ENCODE measurements around the gene RFC2. TPM values are rescaled to one million over a fixed set of nuclear protein-coding genes. Genes with fewer than 3 reads are reported as not detected.
"Not testable (repeated sequence)": the region's sequence is repeated elsewhere in the genome, so short reads cannot be mapped to it uniquely, and the experiment has no call there.

The RFC2 gene
- polyA plus RNA-seq, 2 of the 4 experiments (the other 2 are of a cell fraction), result 44.6 to 71.2 TPM

GRCh38 chr7:74252893-74253292 is 1.3 kb downstream of the RFC2 start (continued):
- TF ChIP-seq REST (IDR thresholded peaks at IDR 0.05), result no peak
- TF ChIP-seq FOSL2 (IDR thresholded peaks at IDR 0.05), result no peak
- no peak for TF ChIP-seq FOSL2 (CRISPR knock-in tag; IDR thresholded peaks at IDR 0.05)

- H3K4me3 ChIP-seq; DNase-seq (ENCODE audit: low read depth in 1 of 2, low spot score in 1 of 2); FAIRE-seq; ATAC-seq; H3K4me2 ChIP-seq; H3K9me3 ChIP-seq; POLR2A ChIA-PET; H3K27ac ChIP-seq; H3K4me1 ChIP-seq: not testable (repeated sequence)
- CTCF ChIA-PET, result interaction anchor here (0.6 to 3.8 kb wide), 6 partner anchors 30 to 248 kb away, joined by 3 to 18 read pairs (median 4); no protein-coding TSS in a partner anchor
- WGBS (ENCODE audit: missing lambda C conversion rate), result 96% methylated on average over 8 of the region's 10 CpGs
Observed at GRCh38 chr7:74249058-74249457, 5.1 kb downstream of the RFC2 start.

- TF ChIP-seq NPAS2 (CRISPR knock-in tag; IDR thresholded peaks at IDR 0.05; ENCODE audit: borderline replicate concordance), result no peak
- TF ChIP-seq RNF2 (IDR thresholded peaks at IDR 0.05; ENCODE audit: borderline replicate concordance, low read depth), result no peak
- TF ChIP-seq RFX5 (IDR thresholded peaks at IDR 0.05), result no peak
- TF ChIP-seq, protein P1, sequence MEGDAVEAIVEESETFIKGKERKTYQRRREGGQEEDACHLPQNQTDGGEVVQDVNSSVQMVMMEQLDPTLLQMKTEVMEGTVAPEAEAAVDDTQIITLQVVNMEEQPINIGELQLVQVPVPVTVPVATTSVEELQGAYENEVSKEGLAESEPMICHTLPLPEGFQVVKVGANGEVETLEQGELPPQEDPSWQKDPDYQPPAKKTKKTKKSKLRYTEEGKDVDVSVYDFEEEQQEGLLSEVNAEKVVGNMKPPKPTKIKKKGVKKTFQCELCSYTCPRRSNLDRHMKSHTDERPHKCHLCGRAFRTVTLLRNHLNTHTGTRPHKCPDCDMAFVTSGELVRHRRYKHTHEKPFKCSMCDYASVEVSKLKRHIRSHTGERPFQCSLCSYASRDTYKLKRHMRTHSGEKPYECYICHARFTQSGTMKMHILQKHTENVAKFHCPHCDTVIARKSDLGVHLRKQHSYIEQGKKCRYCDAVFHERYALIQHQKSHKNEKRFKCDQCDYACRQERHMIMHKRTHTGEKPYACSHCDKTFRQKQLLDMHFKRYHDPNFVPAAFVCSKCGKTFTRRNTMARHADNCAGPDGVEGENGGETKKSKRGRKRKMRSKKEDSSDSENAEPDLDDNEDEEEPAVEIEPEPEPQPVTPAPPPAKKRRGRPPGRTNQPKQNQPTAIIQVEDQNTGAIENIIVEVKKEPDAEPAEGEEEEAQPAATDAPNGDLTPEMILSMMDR (IDR thresholded peaks at IDR 0.05), result no peak
- no peak for TF ChIP-seq CHD2 (IDR thresholded peaks at IDR 0.05; ENCODE audit: low read length, partially characterized antibody)
- TF ChIP-seq FOSB (CRISPR knock-in tag; IDR thresholded peaks at IDR 0.05), result no peak
- TF ChIP-seq HOXA7 (CRISPR knock-in tag; IDR thresholded peaks at IDR 0.05), result no peak
- ATAC-seq (no peak), FAIRE-seq (no peak), DNase-seq (ENCODE audit: low read depth in 1 of 2, low spot score in 1 of 2) (no peak)
- peaks cover 4% of the 10 kb centered on the region; the same call in 1 of the 3 replicates for H3K4me1 ChIP-seq
- WGBS (ENCODE audit: missing lambda C conversion rate), result 89% methylated on average over 6 of the region's 6 CpGs
- ChIA-PET CTCF (interaction anchor here (3.0 to 3.8 kb wide), 2 partner anchors 42 to 153 kb away, joined by 13 to 18 read pairs; no protein-coding TSS in a partner anchor), POLR2A (no interaction called here)
- H3K4me3 ChIP-seq, result no peak overlapping the region
- H3K4me2 ChIP-seq, result no peak overlapping the region
- H3K9me3 ChIP-seq, result no peaks in the 10 kb centered on the region
- no peak overlapping the region for H3K27ac ChIP-seq
Observed at GRCh38 chr7:74248156-74248555, 6.0 kb downstream of the RFC2 start.

- H3K27ac ChIP-seq, result no peak overlapping the region
- WGBS (ENCODE audit: missing lambda C conversion rate), result 80% methylated on average over 4 of the region's 4 CpGs
- FAIRE-seq (no peak), ATAC-seq (no peak), DNase-seq (ENCODE audit: low read depth in 1 of 2, low spot score in 1 of 2) (no peak)
- TF ChIP-seq HOXA7 (CRISPR knock-in tag; IDR thresholded peaks at IDR 0.05) (no peak), FOSL2 (IDR thresholded peaks at IDR 0.05) (no peak), FOSL2 (CRISPR knock-in tag; IDR thresholded peaks at IDR 0.05) (no peak), RARB (CRISPR knock-in tag; IDR thresholded peaks at IDR 0.05) (no peak), HEYL (CRISPR knock-in tag; IDR thresholded peaks at IDR 0.05) (no peak), ESRRA (IDR thresholded peaks at IDR 0.05; ENCODE audit: borderline replicate concordance, low read length) (no peak)
- no peaks in the 10 kb centered on the region for H3K9me3 ChIP-seq
- CTCF ChIA-PET, result interaction anchor here (3.0 kb wide), 1 partner anchor 154 kb away, joined by 13 read pairs; no protein-coding TSS in a partner anchor
- no peak overlapping the region for H3K4me3 ChIP-seq
- POLR2A ChIA-PET, result no interaction called here
- no peak overlapping the region for H3K4me2 ChIP-seq
- H3K4me1 ChIP-seq, result no peaks in the 10 kb centered on the region
Observed at GRCh38 chr7:74246497-74246896, 7.7 kb downstream of the RFC2 start.
